GM23248 (cell line): ENCODE data around the gene ACTN1.

Experiments used
- EZH2 ChIP-seq: fragments of 200-600 bp; sonication (generic); IDR thresholded peaks from 2 replicates; pipeline ENCODE4 v1.6.1; 2018; ENCODE audit warnings: antibody characterized with exemption, mild to moderate bottlenecking; ENCODE audit not compliant: insufficient read depth, poor library complexity, severe bottlenecking
- EZH2phosphoT487 ChIP-seq: fragments of 200-600 bp; sonication (generic); IDR thresholded peaks from 2 replicates; pipeline ENCODE4 v1.6.1; 2018; ENCODE audit warnings: antibody characterized with exemption, moderate library complexity, mild to moderate bottlenecking, low read depth; ENCODE audit not compliant: insufficient read depth

DNA sequence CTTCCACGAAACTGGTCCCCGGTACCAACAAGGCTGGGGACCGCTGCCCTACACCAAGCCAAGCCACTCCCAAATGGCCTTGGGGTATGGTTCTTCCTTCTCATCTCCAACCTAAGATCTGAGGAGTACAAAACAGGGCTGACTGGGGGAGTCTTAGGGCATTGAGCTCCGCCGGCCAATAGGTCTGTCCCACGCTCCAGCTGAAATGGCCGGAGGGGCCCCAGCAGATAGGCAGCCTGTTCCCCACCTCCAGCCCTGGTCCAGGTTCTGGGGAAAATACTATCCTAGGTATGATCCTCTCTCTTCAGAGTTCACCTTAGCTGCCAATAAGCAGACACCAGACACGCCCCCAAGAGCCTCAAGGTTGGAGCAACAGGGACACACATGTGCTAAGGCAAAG is 90.2 kb downstream of the ACTN1 start:
- TF ChIP-seq EZH2phosphoT487 (no peak), EZH2 (no peak)
